CD4-positive, alpha-beta T cell treated with Interleukin-4 for 4 hours (primary cell): ENCODE data around the gene RNPEPL1.

Source experiments
- DNase-seq: peaks from one replicate; pipeline ENCODE4 v3.0.0-alpha.2; 2020

RNPEPL1 gene

GRCh38 chr2:240565333-240566202, 2.7 kb upstream of the RNPEPL1 start:
- peak; percentile 98 for DNase-seq

- peak; percentile 93 for DNase-seq
Measured at GRCh38 chr2:240566203-240567136, 1.8 kb upstream of the RNPEPL1 start.

- DNase-seq: peak; percentile 47
Measured at GRCh38 chr2:240567137-240567871, 980 bp upstream of the RNPEPL1 start.

DNA sequence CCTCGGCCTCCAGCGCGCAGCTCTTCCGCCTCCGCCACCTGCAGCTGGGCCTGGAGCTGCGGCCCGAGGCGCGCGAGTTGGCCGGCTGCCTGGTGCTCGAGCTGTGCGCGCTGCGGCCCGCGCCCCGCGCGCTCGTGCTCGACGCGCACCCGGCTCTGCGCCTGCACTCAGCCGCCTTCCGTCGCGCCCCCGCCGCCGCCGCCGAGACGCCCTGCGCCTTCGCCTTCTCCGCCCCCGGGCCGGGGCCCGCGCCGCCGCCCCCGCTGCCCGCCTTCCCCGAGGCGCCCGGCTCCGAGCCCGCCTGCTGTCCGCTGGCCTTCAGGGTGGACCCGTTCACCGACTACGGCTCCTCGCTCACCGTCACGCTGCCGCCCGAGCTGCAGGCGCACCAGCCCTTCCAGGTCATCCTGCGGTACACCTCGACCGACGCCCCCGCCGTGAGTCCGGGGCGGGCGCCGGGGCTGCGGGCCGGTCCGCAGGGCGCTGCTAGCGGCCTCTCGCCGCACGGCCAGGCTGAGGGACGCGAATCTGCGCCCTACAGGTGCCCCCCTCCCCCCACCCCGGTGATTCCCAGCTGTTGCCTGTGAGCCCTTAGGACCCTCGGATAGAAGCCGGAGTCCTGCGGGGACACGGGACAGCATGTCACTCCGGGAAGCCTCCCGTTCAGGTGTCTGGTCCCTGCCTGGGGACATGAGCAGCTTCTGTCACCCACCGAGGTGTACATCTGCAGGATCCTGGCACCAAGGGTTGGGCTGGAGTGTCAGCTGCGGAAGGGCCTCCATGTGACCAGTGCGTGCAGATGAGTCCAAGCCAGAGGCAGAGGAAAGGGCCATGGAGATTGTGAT, 616 bp downstream of the RNPEPL1 start:
- peak; percentile 48 for DNase-seq

DNA sequence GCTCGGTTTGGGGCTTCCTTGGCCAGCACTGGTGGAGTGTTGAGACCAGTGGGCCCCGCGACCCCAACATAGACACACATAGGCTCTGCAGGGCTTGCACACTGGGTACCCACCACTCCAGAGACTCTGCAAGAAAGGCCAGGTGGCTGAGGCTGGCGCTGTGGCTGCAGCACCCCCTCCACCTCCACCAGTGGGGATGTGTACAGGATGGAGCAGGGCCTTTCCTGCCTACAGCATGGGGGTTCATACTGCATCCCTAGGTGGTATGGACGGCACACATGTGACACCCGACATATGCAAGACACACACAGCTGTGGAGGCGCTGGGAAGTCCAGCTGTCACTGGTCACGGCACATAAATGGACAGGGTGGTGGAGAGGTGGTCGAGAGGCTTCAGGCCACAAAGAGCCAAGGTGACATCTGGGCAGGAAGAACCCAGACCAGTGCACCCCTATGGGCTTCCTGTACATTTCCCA, 1.3 kb downstream of the RNPEPL1 start:
- no peak for DNase-seq

DNA sequence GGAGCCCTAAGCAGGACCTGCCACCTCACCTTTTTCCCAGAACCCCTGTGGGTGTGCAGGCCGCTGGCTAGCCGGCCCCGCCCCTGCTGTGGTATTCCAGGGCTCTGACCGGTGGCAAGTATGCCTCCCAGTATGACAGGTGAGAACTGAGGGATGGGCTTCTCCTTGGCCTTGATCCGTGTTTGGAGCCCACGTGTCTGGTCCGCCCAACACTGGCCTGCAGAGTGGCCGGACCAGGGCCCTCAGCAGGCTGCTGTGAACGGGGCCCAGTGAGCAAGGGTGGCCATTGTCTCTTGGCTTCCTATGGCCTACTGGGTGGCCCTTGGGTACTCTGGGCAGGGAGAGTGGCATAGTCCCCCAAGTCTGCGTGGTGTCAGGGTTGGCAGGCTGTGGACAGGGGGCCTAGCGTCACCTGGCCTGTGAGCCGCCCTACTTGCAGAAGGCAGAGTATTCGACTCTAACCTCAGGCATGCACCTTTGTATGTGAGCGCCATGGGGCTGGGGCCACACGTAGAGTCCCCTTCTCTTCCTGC, 1.8 kb downstream of the RNPEPL1 start:
- DNase-seq: no peak

- DNase-seq: no peak
Measured at GRCh38 chr2:240570531-240571313, 2.4 kb downstream of the RNPEPL1 start.

DNA sequence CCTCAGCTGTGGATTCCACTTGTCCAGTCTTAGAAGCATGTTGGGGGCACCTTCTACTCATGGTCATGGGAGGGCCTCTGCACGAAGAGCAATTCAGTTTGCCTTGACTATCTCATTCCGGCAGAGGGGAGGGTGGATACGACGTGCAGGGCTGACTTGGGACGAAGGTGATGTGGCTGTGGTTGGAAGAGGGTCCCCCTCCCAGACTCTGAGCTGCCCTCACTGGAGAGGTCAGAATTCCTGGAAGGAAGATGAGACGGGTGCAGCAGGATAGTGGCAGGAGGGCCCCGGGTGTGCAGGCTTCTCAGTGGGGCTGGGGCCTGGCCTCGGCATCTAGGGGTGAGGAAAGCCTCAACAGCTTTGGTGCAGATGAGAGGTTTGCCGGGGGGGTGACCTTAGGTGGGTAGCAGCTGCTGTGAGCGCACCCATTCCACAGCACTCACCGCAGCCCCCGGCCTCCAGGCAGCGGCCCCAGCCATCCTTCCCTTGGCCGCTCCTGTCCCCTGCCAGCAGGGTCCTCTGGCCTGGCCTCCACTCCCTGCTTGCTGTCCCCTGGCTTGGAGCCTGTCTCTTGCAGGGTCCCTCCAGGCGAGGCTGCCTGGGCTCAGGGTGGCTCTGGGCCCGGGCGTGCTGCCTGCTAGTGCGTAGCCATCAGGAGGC, 3.2 kb downstream of the RNPEPL1 start:
- DNase-seq: no peak

DNA sequence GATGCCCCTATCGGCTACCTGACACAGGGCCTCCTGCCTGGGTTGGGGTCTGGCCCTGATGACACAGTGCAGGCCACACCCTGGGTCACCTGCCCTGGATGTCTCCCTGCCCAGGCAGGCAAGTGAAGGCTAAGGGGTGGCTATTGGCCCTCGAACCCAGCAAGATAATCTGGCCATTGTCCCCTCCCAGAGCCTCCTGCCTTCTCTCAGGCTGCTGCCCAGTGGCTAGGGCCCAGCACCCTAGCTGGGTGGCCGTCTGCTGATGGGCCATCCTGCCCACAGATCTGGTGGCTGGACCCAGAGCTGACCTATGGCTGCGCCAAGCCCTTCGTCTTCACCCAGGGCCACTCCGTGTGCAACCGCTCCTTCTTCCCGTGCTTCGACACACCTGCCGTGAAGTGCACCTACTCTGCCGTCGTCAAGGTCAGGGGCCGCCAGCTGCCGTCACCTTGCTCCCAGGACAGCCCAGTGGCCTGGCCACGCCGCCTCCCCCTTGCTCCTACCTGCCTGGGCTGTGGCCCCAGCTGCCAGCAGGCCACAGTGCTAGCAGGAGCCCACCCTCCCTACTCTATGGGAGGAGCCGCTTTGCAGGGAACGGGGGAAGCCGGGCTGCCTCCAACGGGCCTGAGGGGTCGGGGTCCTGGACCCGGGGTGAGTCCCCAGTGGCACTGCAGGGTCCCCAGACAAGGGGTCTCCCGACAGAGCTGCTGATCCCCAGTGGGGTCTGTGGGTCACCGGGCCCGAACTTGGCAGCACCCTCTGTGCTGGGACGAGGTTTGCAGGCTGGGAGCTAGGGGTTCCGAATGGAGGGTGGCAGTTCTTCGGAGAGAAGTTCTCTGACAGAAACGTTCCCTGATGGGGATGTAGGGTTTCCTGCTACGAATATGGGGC, 4.1 kb downstream of the RNPEPL1 start:
- no peak for DNase-seq

DNA sequence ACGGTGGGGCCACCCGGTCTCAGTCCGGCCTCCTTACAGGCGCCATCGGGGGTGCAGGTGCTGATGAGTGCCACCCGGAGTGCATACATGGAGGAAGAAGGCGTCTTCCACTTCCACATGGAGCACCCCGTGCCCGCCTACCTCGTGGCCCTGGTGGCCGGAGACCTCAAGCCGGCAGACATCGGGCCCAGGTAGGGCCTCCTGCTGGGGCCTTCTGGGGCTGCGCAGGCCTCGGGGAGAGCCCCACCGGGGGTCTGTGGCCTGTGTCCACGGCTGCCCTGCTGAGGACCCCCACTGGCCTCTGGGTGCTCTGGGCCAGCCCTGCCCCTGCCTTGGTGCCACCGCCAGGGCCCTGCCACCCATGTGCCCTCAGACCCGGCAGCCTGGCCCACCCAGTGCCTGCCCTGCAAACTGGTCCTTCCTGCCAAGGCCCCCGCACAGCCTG, 4.8 kb downstream of the RNPEPL1 start:
- DNase-seq: no peak

DNA sequence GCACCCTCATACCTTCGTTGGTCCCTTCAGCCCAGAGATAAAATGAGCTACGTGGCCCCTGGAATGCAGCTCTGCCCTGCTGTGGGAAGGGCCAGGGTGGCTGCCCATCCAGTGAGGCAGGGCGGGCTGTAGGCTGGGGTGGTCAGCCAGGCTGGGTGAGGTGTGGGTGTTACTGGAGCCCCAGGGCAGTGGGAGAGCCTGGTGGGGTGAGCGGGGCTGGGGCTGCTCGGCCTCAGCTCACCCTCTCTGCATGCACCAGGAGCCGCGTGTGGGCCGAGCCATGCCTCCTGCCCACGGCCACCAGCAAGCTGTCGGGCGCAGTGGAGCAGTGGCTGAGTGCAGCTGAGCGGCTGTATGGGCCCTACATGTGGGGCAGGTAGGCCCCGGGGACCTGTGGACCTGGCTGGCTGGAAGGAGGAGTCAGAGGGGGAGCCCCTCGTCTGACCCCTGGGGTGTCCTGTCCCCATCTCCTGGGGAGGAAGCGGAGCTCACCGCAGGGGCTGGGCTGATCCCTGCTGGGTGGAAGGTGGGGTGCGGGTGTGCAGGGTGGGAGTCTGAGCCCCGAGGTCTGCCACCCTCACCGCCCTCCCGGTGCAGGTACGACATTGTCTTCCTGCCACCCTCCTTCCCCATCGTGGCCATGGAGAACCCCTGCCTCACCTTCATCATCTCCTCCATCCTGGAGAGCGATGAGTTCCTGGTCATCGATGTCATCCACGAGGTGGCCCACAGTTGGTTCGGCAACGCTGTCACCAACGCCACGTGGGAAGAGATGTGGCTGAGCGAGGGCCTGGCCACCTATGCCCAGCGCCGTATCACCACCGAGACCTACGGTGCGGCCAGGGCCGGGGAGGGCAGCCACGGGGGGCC, 5.5 kb downstream of the RNPEPL1 start:
- DNase-seq: no peak

- DNase-seq: no peak
Measured at GRCh38 chr2:240574386-240575100, 6.3 kb downstream of the RNPEPL1 start.

DNA sequence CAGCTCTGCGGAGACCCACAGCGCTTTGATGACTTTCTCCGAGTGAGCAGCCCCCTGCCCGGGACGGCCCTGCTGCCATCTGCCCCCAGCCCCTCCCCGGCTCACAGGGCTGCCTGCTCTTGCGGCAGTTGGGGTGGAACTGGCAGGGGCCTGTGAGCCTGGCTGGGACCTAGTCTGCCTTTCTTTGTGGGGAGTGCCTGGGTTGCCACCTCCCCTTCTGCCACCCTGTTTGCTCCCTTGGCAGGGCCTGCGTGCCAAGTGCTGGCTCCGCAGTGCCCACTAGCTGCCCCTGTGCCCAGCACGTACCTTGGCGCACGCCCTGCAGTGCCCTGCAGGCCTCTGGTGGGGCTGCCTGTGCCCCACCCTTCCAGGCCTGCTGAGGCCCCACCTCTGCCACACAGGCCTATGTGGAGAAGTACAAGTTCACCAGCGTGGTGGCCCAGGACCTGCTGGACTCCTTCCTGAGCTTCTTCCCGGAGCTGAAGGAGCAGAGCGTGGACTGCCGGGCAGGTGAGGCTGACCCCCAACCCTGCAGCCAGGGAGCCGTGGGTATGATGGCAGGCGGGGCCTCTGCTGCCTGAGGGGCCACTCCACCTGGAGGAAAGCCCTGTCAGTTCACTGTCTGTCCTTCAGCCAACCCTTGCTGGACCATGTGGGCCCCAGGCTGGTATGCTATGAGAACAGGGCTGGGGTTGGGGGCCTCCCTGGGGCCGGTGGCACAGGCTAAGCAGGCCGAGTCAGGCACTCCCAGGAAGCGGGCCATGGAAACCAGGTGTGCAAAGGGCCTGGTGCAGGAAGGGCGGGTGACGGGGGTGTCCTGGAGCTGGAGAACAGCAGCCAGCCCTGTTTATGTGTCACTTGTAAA, 7.0 kb downstream of the RNPEPL1 start:
- no peak for DNase-seq

GRCh38 chr2:240576036-240576435, 7.8 kb downstream of the RNPEPL1 start:
- DNase-seq: no peak

DNA sequence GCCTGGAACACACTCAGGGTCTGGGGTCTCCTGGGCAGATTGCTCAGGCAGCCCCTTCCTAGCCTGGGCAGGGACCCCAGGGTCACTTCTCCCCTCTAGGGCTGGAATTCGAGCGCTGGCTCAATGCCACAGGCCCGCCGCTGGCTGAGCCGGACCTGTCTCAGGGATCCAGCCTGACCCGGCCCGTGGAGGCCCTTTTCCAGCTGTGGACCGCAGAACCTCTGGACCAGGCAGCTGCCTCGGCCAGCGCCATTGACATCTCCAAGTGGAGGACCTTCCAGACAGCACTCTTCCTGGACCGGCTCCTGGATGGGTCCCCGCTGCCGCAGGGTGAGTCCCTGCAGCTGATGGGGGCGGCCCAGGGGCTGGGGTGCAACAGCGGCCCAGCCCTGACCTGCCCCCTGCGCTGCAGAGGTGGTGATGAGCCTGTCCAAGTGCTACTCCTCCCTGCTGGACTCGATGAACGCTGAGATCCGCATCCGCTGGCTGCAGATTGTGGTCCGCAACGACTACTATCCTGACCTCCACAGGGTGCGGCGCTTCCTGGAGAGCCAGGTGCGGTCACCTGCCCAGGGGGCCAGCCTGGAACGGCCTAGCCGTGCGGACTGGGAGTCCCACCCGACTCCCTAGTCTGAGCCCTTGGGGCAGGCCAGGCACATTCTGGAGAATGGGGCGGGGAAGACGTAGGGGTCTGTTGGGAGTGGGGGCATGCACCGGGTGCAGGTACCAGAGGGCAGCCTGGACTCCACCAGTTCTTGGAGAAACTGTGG, 8.3 kb downstream of the RNPEPL1 start:
- DNase-seq: no peak
